GM18519 (cell line): ENCODE results near the gene SH3GL1.

ENCODE experiments used
- ATAC-seq: cut with Tn5 transposase; IDR thresholded peaks from one replicate; pipeline ENCODE4 v1.9.1; 2021; ENCODE audit warnings: mild to moderate bottlenecking, moderate library complexity; ENCODE audit not compliant: unreplicated experiment, low FRiP score

SH3GL1 gene

DNA sequence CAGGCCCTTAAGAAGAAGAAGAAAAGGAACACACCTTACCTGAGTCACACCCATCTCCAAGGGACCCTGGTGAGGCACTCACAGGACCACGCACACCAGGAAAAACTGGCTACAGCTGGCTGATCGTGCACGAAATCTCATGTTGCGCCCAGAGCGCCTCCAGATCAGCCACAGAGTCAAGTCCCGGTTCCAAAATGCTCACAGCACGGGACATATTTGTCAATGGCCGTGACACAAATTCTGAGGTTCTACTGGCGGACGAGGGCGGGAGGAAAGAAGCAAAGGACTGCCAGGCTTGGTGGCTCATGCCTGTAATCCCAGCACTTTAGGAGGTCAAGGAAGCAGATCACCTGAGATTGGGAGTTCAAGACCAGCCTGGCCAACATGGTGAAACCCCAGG lies 21.5 kb downstream of the SH3GL1 start:
- ATAC-seq = no peak

DNA sequence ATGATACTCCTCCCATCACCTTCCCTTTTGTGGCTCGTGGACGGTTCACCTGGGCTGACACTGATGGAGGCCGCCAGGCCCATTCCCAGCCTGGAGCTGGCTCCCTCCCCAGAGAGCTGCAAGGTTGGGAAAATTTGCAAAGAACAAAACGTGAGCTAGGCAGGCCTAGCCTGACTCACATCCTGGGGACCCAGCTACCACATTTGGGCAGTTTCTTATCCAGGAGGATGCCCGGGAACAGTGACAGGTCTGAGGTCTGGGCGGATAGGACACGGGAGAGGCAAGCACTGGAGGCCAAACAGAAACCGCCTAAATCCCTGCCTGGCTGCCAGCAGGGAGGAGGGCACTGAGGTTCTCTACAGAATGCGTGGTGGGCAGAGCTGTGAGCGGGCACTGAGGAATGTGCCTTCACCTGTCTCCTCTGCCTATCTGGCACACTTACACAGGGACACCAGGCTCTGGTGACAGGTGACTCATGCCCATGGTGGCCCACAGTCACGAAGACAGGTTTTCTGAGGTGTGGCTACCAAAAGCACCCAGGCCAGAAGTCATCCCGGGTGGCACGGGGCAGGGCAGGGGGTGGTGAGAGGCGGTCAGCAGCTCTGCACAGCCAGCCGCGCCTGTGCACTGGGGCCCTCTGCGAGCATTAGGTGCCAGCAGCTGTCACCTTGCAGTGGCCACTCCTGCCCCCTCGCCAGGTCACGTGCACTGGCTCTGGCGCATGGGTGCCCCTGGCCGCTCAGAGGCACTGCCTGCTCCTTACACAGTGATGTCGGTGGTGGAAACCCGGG lies 23.2 kb downstream of the SH3GL1 start:
- ATAC-seq = no peak

DNA sequence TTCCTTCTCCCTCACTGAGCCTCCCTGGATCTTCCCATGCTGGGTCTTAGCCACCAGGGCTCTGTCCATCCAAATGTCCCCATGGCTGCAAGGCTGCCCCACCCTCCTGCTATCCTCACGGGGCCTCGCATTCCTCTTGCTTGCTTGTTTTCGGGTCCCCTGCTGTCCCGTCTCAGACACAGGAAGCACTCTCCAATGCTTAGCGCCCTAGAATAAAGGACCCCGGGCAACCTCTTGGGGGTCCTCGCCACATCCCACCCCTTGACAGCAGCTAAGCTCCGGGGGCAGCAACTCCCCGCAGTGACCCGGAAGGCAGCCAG lies 23.7 kb downstream of the SH3GL1 start:
- no peak for ATAC-seq

DNA sequence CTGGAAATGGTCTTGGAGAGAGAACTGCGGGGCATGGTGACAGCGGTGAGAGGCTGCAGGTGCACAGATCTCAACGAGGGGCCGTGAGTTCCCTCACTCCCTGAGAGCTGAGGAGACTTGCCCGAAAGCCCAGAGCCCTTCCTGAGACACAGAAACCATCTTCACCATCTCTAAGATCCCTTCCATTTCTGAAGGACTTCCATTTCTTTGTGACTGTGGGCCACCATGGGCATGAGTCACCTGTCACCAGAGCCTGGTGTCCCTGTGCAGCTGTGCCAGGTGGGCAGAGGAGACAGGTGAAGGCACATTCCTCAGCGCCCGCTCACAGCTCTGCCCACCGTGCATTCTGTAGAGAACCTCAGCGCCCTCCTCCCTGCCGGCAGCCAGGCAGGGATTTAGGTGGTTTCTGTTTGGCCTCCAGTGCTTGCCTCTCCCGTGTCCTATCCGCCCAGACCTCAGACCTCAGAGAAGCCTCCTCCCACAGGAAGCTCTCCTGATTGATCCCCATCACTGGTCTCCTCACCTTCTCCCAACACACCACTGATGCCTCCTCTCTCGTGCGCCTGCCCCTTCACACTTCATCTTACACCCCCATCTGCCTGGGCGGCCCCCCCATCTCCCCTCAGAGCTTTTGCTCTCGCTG lies 24.2 kb downstream of the SH3GL1 start:
- no peak for ATAC-seq

DNA sequence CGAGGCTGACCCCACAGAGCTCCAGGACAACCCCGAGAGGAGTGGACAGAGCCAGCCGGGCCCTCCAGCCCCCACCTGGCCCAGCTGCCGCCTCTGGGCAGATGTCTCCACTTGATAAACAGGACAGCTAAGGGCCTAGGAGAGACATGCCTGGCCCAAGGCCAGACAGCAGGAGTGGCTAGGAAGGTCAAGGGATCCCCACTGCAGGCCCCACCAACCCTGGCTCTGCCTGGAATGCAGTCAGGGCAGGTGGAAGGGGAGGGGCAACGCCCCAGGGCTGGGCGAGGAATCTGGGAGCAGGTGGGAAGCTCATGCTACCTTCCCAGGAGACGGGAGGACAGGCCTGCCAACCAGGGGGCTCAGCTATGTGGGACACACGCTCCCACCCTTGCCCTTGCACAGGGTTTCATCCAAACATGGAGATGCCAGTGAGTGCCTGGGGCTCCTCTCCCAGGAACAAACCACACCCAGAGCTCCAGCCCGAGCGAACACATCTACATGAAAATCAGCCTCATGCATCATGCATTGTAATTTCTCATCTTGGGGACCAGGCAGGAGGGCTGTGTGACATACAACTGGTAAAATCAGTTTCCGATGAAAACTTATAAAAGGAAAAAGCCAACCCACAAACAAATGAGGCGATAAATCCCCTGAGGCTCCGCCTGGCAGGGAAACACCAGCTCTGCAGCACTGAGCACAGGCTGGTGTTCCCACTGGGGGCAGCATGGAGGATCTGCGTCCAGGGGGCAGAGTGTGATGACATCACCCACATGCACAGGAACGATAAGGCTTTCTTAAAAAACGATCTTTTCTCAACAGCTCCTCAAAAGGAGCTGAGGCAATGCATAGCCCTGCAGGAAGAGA lies 25.0 kb downstream of the SH3GL1 start:
- no peak for ATAC-seq

DNA sequence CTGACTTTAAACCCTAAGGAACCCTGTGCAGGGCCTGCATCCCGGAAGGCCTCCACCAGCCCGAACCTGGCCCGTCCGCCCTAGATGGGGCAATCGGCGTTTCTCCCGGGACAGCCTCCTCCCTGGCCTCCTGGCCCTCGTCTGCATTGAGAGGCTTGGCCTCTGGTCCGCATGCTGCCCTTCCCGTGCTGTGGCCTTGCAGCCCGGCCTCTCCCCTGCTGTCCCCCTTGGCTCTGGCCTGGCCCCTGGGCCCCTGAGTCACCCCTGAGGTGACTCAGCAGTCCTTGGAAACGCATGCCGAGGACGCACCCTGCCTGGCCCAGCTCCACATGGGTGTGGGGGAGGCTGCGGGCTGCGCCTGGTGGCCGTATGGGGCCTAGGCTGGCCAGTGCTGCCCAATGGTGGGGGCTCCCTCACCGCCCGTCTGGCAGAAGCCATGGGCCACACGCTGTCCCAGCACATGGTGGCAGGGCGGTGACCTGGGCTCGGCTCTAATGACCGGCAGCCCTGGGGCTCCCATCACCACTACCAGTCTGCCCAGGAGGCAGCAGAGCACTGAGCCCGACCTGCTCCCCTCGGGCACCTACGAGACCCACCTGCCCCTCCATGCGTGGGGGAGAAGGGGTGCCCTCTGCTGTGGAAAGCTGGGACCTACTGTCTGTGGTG lies 25.7 kb downstream of the SH3GL1 start:
- no peak for ATAC-seq

DNA sequence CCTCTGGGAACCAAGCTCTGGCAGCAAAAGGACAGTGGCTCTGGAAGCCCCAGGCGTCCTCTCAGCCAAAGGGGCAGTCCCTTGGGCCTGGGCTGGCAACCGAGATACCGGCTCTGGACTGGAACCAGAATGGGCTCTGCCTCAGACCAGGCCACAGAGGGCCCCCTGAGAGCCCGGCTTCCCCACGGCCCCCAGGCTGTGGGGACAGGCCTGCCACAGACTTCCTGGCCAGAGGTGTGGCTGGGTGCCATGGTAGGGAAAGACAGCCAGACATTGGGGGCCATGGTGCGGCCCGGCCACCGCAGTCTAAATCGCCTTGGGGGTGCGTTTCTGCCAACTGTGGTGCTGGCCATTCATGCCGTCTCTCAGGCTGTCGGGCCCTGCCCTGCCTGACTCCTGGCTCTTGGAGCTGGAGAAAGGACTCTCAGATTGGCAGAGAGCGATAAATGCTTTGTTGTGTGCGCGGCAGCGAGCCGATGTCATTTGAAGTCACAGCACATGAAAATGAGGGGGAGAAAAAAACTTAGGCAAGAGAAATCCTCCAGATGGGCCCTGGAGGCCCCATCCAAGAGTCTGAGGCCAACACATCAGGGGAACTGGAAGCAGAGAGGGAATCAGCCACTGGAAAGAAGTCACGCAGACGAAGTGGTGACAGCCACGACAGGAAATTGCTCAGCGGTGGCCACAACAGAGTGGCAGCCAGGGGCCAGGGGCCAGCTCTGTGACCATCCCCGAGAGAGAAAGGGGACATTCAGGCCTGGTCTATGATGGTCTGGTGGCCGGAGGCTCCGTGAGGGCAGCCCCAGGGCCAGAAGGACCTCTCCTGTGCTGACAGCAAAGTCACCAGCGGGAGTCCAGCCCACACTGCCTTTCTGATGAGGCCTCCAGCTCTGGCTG lies 26.5 kb downstream of the SH3GL1 start:
- ATAC-seq = no peak

DNA sequence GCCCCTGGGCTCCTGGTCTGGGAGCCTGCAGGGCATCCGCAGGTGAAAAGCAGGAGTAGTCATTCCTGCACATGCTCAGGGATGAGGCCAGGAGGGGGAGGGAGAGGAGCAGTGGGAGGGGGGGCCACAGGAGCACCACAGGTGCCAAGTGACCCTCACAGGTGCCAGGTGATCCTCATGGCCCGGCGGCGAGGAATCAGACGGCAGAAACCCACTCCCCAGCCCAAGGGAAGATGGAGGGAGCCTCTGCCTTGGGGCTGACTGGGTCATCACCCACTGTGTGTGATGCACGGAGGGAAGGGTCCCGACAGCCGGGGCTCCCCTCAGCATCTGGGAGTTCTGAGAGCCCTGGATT lies 27.4 kb downstream of the SH3GL1 start:
- no peak for ATAC-seq

DNA sequence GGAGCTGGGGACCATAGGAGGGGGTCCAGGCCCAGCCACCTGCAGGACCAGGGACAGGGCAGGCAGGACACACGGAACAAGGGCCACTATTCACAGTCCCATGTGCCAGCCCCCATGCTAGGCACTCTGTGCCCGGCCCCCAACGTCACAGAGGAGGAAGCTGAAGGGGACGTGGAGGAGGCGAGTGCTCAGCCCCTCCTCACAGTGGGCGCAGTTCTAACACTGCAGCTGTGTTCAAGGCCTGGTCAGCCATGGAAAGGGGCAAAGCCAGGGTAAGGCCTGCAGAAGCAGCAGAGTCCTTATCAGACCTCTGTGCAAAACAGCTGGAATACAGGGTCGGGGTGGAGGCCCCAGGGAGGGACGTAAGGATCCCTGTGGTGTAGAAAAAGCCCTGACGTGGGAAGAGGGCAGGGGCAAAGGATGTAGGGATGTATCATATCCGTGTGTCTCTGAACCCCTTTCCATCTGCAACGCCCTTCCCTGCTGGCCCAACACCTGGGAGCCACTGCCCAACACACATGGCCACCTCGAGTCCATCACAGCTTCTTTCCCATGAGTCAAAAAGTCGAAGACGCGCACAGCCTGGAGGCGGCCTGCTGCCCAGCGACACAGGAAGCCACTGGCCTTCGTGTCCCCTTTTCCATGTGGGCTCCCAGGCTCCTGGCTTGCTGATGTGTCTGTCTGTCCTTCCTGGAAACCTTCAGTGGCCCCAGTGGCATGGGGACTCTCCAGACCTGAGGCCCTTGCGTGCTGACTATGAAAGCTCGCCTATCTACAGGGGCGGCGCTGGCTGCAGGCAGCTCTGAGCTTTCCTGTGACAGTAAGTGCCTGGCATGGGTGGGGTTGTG lies 28.0 kb downstream of the SH3GL1 start:
- ATAC-seq = no peak

DNA sequence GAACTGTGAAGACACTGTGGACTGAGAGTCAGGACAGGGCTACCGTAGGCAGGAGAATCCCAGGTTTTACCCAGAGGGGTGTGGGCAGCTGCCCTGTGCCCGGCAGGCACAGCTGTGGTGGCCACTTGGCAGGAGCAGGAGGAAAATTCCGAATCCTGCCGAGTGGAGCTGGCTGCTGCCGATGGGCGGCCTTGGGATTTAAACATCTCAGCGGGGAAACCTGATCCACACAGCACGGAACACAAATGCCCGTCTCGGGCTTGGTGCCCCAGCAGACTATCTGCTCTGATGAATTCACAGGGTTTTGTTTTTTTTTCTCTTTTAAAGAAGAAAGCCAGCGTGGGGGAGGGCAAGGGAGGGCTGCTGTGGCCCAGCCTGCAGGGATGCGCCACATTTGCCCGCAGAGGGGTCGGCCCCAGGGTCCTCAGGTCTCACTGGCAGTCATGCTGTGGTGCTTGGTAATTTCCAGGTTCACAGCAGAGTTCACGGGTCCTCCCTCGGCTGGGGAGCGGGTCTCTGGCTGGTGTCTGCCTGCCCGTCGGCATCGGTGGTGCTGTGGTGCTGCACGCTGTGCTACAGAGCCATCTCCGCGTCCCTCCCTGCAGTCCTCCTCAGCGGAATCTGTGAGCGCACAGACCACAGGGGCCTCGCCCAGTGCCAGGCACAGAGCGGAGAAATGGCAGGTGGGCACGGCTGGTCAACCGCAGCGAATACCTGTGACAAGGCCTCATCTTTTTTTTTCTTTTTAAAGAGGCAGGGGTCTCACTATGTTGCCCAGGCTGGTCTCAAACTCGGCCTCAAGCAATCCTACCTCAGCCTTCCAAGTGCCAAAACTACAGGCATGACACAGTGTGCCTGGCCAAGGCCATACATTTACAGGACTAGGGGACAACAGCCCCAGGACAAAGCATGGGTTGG lies 28.8 kb downstream of the SH3GL1 start:
- ATAC-seq = no peak

DNA sequence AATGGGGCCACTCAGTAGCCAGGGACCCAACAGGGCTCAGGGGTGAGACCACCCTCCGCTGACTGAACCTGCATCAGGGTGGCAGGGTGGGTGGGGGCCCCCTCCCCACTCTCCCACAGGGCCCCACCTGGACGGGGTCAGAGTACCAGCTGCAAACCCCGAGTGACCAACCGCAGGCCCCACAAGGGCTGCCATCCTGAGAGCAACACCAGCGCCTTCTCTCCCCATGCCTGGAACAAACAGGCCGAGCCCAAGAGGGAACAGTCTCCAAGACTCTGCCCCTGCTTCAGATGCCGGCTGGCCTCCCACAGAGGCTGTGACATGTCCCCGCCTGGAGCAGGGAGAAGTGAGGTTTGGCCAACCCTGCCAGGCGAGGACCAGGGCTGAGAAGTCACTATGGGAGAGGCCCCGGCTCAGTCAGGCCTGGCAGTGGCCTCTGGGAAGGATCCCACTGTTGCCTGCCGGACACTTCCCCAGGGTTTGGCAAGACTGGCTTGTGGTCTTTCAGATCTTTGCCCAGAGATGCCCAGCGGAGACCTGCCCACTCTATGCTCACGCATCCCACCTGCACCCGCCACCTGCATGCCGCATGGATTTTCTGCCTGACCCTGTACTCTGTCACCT lies 29.8 kb downstream of the SH3GL1 start:
- no peak for ATAC-seq

DNA sequence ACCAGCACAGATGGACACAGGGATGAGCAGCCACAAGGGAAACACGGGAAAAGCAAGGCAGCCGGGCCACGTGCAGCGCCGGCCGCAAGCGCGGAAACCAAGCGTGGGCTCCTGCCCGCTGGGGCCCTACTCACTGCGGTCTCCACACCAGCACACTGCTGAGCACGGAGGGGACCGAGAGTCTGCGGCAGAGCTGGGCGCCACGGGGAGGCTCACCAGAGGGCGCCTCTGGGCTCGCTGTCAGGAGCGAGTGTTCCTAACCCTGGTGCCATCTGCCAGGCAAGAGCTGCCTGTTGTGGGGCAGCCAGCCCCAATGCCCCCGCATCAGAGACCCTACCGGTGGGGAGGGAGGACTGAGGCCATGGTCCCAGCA lies 30.5 kb downstream of the SH3GL1 start:
- no peak for ATAC-seq

DNA sequence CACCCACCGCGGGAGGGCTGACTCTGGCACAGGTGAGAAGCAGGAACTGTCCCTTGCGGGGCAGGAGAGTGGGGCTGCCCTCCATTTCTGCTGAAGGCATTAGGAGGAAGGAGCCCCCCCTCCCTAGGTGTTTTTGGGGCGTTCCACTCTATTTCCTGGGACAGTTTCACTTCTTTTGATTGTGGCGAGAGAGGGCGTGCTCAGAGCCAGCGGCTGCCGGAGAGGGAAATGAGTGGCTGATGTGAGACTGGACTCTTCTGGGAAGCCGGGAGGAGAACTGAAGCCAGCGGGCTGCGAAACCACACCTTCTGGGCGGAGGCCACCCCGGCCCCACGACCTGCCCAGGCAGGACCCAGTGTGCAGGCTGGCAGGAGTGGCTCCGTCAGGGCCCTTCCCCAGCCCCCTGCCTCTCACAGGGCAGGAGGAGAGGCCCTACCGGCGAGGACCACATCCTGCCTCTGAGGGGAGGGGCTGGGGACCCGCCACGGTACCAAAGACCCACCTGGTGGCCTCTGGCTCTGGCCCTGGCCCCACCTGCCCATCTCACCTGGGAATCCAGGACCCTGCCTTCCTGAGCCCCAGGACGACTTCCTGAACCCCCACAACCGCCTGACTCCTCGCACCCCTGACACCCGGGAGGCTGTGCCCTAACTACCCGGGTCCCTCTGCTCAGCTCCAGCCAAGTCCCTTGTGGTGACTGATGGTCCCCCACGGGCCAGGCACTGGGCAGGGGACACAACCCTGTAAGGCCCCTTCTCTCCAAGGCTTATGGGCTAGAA lies 31.0 kb downstream of the SH3GL1 start:
- ATAC-seq = peak; percentile 39

DNA sequence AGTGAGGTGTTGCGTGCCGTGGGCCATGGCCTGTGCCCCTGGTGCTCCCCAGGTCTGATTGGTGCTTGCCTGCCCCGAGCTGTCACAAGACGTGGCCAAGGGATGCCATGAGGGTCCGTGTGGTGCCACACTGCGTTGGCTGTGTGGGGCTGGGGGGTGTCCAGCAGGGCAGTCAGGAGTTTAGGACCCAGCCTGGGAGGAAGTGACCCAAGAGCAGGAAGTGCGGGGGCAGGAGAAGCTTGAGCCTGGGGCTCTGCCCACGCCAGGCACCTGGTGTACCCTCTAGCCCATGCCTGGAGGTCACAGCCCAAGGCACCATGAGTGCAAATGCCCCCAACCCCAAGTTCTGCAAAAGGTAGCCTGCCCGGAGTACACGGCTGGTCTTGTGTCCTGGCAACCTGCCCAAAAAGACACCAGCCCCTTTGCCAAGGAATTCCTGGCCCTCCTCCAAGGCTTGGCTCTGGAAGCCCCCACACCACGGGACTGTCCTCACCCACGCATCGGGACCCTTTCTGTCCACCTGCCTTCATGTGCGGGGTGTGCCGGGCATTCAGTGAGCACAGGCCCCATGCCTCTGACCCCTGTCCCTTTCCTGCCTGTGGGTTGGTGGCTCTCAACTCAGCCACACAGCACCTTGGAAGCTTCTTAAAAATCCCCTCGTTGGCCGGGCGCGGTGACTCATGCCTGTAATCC lies 32.1 kb downstream of the SH3GL1 start:
- ATAC-seq = no peak

DNA sequence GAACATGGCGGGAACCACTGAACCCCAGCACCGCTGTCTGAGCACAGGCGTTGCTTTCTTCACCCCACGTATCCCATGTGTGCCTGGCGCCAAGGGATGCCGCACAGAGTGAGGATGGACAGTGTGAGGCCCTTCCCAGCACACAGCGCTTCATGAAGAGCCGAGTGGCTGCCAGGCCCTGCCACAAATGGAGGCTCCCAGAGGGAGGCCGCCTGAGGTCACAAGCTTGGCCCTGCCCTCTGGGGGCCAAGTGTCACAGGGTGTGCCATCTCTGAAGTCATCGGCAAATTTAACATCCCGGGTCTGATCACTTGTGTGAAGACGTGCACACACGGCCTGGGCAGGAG lies 32.6 kb downstream of the SH3GL1 start:
- ATAC-seq = no peak

DNA sequence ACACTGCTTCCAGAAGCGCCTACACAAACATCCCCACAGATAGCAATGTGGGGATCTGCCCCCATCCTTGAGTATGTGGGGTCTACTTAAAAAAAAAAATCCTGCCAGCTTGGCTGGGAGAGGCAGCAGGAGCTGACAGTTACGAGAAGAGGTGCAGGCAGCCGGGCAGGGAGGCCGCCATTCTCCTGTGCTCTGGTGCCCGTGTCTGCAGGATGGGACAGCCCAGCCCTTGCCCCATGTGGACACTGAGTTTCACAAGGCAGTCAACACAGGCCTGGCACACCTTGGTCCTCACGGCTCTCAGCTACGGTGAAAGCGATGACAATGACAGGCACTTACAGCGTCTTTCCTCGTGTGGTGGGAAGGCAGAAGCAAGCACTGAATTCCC lies 33.0 kb downstream of the SH3GL1 start:
- no peak for ATAC-seq
